Mucosa of rectum (tissue), 2 donors: ENCODE results near the gene CHTF18.
A peak's percentile ranks its signal among the peaks of the same experiment; 100 is the strongest.

Experiments
- H3K27ac ChIP-seq, 2 donors: one replicate each; pipeline ENCODE4 v1.7.0; 2013; ENCODE audit warnings: inconsistent platforms in 2 of 2, low read depth in 2 of 2, low read length in 2 of 2
- H3K27me3 ChIP-seq, 2 donors: one replicate each; pipeline ENCODE4 v1.7.0; 2013; ENCODE audit warnings: low read length in 2 of 2; ENCODE audit not compliant: control insufficient read depth in 2 of 2, insufficient read depth in 2 of 2
- H3K36me3 ChIP-seq, 2 donors: one replicate each; pipeline ENCODE4 v1.7.0; 2013; ENCODE audit warnings: low read length in 2 of 2; ENCODE audit not compliant: control insufficient read depth in 2 of 2, insufficient read depth in 2 of 2
- H3K4me1 ChIP-seq, 2 donors: one replicate each; pipeline ENCODE4 v1.7.0; 2013; ENCODE audit warnings: low read length in 2 of 2, mild to moderate bottlenecking in 1 of 2; ENCODE audit not compliant: control insufficient read depth in 2 of 2, insufficient read depth in 2 of 2
- H3K4me3 ChIP-seq, 2 donors: one replicate each; pipeline ENCODE4 v1.7.0; 2013; ENCODE audit warnings: low read length in 2 of 2
- H3K9ac ChIP-seq, 2 donors: one replicate each; pipeline ENCODE4 v1.7.0; 2013; ENCODE audit warnings: low read length in 2 of 2, low read depth in 1 of 2, mild to moderate bottlenecking in 1 of 2
- H3K9me3 ChIP-seq, 2 donors: one replicate each; pipeline ENCODE4 v1.7.0; 2013; ENCODE audit warnings: low read length in 2 of 2; ENCODE audit not compliant: control insufficient read depth in 2 of 2
- donor health status: healthy.
- donor health status: Normal muscosa, but diverticular disease.

The CHTF18 gene

DNA sequence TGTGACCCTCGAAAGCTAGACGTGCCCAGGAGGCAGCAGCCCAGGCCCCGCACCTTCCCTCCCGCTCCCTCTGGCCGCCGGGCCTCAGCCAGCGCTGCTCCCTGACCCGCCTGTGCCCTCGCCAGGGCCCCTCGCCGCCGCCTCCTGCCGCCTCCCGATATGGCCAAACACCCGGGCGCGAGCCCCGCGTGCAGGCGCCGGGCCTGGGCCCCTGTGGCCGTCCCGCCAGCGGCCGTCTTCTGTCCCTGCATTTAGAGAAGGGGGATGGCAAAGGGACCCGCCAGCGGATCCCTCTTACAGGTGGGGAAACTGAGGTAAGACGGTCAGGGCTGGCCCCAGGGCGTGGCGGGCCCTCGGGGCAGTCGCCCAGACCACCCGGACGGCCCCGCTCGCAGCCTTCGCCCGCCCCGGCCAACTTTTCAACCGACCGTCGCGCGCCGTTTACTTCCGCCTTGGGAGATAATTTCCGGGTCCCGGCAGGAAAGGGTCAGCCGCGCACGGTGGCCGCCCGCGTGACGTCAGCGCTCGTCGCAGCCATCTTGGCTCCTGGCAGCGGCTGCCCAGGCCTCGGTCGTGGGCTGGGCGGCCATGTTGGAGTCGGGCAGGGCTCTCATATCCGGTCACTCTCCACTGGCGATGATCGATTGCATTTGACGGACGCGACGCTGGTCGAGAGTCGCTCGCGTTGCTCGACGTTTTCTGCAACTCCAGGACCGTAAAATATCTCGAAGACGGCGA is 19.1 kb downstream of the CHTF18 start:
- Histone ChIP-seq H3K27ac (peak overlapping the region; percentile 85 to 88), H3K9ac (peak overlapping the region; percentile 83 to 97), H3K9me3 (no peaks in the 10 kb centered on the region), H3K4me3 (peak overlapping the region; percentile 86 to 87), H3K36me3 (no peaks in the 10 kb centered on the region), H3K27me3 (peaks cover 5 to 10% of the 10 kb centered on the region in 2 donors), H3K4me1 (peaks cover 0 to 6% of the 10 kb centered on the region in 2 donors)

GRCh38 chr16:808085-808386 is 19.6 kb downstream of the CHTF18 start:
- peak overlapping the region in 1 of 2 donors; percentile 88 for H3K27ac ChIP-seq
- peaks cover 0 to 6% of the 10 kb centered on the region in 2 donors for H3K27me3 ChIP-seq

GRCh38 chr16:813204-813915 is 24.9 kb downstream of the CHTF18 start:
- no peak overlapping the region for H3K9ac ChIP-seq
- H3K4me3 ChIP-seq: no peak overlapping the region
- peaks cover 4 to 7% of the 10 kb centered on the region in 2 donors for H3K27me3 ChIP-seq

More at GRCh38 chr16:808085-808386, 19.6 kb downstream of the CHTF18 start:
- Histone ChIP-seq H3K36me3 (no peaks in the 10 kb centered on the region), H3K4me1 (peaks cover 0 to 6% of the 10 kb centered on the region in 2 donors), H3K9ac (peak overlapping the region in 1 of 2 donors; percentile 60), H3K9me3 (no peaks in the 10 kb centered on the region), H3K4me3 (peak overlapping the region; percentile 86 to 87)

DNA sequence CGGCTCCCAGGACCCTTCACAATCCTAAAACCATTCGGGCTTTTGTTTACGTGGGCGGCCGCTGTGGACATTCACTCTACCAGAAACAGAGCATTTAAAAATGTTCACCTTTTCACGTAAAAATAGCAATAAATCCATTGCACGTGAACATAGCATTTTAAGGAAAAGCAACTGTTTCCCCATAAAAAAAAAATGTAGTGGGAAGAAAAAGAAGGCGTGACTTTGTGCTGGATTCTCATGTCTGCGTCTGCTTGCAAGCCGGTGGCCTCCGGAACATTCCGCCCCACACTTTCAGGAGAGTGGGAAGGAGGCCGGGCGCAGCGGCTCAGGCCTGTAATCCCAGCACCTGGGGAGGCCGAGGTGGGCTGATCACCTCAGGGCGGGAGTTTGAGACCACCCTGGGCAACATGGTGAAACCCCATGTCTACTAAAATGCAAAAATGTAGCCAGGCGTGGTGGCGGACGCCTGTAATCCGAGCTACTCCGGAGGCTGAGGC is 25.5 kb downstream of the CHTF18 start:
- Histone ChIP-seq H3K4me1 (peaks cover 0 to 2% of the 10 kb centered on the region in 2 donors), H3K9me3 (peaks cover 0 to 3% of the 10 kb centered on the region in 2 donors), H3K4me3 (no peak overlapping the region), H3K27me3 (peaks cover 4 to 8% of the 10 kb centered on the region in 2 donors), H3K36me3 (no peaks in the 10 kb centered on the region), H3K27ac (no peak overlapping the region), H3K9ac (no peak overlapping the region)

More at GRCh38 chr16:813204-813915, 24.9 kb downstream of the CHTF18 start:
- H3K36me3 ChIP-seq: no peaks in the 10 kb centered on the region
- no peaks in the 10 kb centered on the region for H3K9me3 ChIP-seq
- no peak overlapping the region for H3K27ac ChIP-seq
- H3K4me1 ChIP-seq: peaks cover 2% of the 10 kb centered on the region in 2 donors

GRCh38 chr16:814974-815373 is 26.6 kb downstream of the CHTF18 start:
- Histone ChIP-seq H3K36me3 (no peaks in the 10 kb centered on the region), H3K27ac (no peak overlapping the region), H3K27me3 (peaks cover 4 to 8% of the 10 kb centered on the region in 2 donors), H3K4me1 (peaks cover 0 to 2% of the 10 kb centered on the region in 2 donors), H3K4me3 (no peak overlapping the region), H3K9ac (no peak overlapping the region), H3K9me3 (peaks cover 0 to 3% of the 10 kb centered on the region in 2 donors)

- H3K27me3 ChIP-seq: peaks cover 4 to 8% of the 10 kb centered on the region in 2 donors
- peaks cover 0 to 2% of the 10 kb centered on the region in 2 donors for H3K4me1 ChIP-seq
- no peak overlapping the region for H3K9ac ChIP-seq
Measured at GRCh38 chr16:815861-816260, 27.4 kb downstream of the CHTF18 start.

DNA sequence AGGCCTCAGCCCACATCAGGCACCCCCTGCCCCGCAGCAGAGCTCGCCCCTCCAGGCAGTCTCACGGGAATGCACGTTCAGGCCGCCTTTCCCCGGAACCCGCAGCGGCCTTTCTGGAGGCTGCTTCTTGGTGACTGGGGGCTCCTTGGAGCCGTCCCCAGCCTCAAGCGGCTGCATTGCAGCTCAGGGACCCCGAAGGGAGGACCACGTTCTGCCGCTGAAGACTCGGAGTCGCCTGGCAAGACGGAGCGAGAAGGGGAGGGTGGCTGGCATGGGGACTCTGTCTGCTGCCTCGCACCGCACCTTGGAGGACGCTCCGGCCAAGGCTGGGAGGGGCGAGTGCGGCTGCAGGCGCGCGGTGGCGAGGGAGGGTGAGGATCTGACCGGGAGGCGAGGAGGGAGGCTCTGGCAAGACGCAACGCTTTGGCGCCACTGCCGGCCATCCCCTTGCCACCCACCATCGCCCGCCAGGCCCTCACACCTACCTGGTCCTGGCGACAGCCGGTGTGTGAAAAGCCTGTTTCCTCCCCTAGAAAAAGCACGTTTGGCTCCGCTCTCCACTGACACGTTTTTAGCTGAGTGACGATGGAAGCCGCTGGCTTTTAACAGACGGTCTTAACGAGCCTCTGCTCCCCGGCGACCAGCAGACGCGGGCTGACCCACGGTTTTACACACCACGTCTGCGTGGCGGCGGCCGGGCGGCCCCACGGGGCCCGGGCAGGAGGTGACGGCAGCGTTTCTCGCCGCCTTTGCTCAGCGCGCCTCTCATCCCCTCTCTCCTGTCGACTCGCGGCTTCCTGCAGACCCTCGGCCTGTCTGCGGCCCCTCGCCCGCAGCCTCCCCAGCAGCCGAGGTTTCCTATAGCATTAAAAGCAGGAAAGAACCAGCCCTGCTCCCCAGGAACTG is 28.8 kb downstream of the CHTF18 start:
- no peak overlapping the region for H3K9ac ChIP-seq

More at GRCh38 chr16:815861-816260, 27.4 kb downstream of the CHTF18 start:
- no peak overlapping the region for H3K27ac ChIP-seq
- peaks cover 0 to 3% of the 10 kb centered on the region in 2 donors for H3K9me3 ChIP-seq
- H3K36me3 ChIP-seq: no peaks in the 10 kb centered on the region
- no peak overlapping the region for H3K4me3 ChIP-seq

DNA sequence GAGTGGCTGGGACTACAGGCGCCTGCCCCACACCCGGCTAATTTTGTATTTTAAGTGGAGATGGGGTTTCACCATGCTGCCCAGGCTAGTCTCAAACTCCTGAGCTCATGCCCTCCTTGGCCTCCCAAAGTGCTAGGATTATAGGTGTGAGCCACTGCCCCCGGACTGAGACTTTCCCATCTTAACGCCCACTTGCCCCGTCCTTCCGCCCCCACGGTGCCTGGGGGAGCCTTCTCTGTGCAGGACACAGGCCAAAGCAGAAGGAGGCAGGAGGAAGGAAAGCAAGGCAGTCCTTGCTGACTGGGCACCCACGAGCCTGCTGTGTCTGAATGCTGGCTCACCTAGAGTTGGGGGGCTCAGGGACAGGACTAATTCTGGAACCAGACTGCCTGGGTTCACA is 29.7 kb downstream of the CHTF18 start:
- H3K4me1 ChIP-seq: peaks cover 0 to 2% of the 10 kb centered on the region in 2 donors
- H3K27me3 ChIP-seq: peaks cover 4 to 7% of the 10 kb centered on the region in 2 donors
- H3K4me3 ChIP-seq: no peak overlapping the region
- no peaks in the 10 kb centered on the region for H3K36me3 ChIP-seq
- no peak overlapping the region for H3K9ac ChIP-seq
- no peak overlapping the region for H3K27ac ChIP-seq
- H3K9me3 ChIP-seq: peaks cover 0 to 3% of the 10 kb centered on the region in 2 donors

More for the DNA sequence above, 28.8 kb downstream of the CHTF18 start:
- no peak overlapping the region for H3K27ac ChIP-seq
- H3K9me3 ChIP-seq: peaks cover 0 to 3% of the 10 kb centered on the region in 2 donors
- no peaks in the 10 kb centered on the region for H3K36me3 ChIP-seq
- H3K4me3 ChIP-seq: no peak overlapping the region
- H3K27me3 ChIP-seq: peaks cover 4 to 8% of the 10 kb centered on the region in 2 donors
- H3K4me1 ChIP-seq: peaks cover 0 to 2% of the 10 kb centered on the region in 2 donors

DNA sequence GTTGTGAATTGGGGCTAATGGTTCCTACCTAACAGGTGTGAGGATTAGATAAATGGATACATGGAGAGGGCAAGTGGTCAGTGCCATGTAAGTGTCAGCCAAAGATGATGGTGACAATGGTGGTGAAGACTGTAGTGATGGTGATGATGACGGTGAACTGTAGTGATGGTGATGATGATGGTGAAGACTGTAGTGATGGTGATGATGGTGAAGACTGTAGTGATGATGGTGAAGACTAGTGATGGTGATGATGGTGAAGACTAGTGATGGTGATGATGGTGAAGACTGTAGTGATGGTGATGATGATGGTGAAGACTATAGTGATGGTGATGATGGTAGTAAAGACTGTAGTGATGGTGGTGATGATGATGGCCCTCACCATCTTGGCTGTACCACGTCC is 30.2 kb downstream of the CHTF18 start:
- Histone ChIP-seq H3K36me3 (no peaks in the 10 kb centered on the region), H3K9me3 (peaks cover 0 to 3% of the 10 kb centered on the region in 2 donors), H3K27me3 (peaks cover 4 to 5% of the 10 kb centered on the region in 2 donors), H3K9ac (no peak overlapping the region), H3K4me3 (no peak overlapping the region), H3K27ac (no peak overlapping the region), H3K4me1 (no peaks in the 10 kb centered on the region)
